HG03108 (cell line): ENCODE results near the gene ANKH.
A peak's percentile ranks its signal among the peaks of the same experiment; 100 is the strongest.
"Not testable (repeated sequence)": the region's sequence is repeated elsewhere in the genome, so short reads cannot be mapped to it uniquely, and the experiment has no call there.

ENCODE experiments used
- ATAC-seq: cut with Tn5 transposase; IDR thresholded peaks from one replicate; pipeline ENCODE4 v1.9.1; 2021; ENCODE audit warnings: moderate library complexity; ENCODE audit not compliant: unreplicated experiment

The ANKH gene

GRCh38 chr5:14884062-14884612, 12.6 kb upstream of the ANKH start:
- ATAC-seq: no peak

DNA sequence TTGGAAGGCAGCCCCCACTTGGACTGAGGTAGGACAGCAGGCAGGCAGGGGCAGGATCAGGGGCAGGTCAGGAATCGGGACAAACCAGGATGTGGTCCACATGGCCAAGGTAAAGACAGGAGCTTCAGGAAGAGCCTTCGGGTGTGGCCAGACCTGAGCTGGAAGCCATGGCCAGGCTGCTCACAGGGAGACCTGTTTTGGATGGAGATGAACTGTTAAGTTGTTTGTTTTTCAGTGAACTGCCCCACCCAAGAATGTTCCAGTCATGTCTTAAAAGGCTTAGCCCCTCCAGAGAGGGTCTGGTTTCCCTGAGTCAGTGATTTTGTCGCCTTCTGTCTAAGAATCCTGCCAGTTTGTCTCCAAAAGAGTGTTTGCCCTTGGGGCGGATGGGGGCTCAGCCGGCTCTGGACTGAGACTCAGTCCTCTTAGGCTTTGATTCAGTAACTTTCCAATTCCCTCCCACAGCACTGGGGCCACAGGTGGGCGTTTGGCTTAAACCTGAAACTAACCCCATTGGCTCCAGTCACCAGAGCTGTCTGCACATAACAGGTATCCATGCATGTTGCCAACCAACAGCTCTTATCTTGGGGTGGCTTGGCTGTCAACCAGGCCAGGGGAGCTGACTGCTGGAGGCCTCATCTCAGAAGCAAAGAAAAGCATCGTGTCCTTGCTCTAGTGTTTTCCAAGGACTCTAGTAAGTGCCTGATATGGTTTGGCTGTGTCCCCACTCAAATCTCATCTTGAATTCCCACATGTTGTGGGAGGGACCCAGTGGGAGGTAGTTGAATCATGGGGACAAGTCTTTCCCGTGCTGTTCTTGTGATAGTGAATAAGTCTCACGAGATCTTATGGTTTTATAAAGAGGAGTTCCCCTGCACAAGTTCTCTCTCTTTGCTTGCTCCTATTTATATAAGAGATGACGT, 11.3 kb upstream of the ANKH start:
- no peak for ATAC-seq

- no peak for ATAC-seq
Measured at GRCh38 chr5:14881826-14882225, 10.2 kb upstream of the ANKH start.

DNA sequence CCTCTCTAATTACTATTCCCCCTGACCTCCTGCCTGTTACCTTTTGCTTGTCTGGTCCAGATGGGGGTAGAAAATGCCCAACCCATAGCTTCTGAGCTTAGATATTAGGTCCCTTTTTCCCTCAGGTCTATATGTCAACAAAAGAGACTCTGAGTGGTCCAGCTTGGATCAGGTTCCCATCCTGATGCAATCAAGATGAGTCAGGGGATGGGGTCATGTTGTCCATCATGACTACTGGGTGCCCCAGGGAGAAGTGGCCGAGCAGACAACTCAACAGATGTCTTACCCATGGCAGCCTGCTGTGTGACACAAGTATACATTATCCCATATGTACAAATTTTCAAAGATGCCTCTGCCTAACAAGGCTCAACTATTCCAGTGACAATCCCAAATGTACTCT, 9.1 kb upstream of the ANKH start:
- no peak for ATAC-seq

- ATAC-seq: no peak
Measured at GRCh38 chr5:14879937-14880589, 8.5 kb upstream of the ANKH start.

DNA sequence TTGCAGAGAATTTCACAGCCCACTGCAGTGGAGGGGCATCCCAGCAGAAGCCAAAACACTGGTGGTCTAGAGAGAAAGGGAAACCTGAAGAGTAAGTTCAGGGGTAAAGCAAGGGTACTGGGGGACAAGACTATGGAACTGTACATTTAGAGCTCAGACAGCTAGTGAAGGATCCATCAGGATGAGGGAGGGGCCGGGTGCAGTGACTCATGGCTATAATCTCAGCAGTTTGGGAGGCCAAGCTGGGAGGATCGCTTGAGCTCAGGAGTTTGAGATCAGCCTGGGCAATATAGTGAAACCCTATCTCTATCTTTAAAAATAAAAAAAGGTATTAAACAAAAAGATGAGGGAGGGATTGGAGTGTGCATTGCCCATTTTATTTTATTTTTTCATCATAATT, 7.8 kb upstream of the ANKH start:
- no peak for ATAC-seq

DNA sequence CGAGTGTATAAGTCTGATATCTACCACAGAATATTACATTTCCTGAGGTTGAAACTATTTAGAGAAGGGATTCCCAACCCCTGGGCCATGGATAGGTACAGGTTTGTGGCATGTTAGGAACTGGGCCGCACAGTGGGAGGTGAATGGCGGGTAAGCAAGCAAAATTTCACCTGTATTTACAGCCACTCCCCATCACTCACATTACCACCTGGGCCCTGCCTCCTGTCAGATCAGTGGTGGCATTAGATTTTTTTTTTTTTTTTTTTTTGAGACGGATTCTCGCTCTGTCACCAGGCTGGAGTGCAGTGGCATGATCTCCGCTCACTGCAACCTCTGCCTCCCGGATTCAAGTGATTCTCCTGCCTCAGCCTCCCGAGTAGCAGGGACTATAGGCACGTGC, 6.6 kb upstream of the ANKH start:
- ATAC-seq: not testable (repeated sequence)

GRCh38 chr5:14876095-14876494, 4.5 kb upstream of the ANKH start:
- ATAC-seq: no peak

GRCh38 chr5:14873790-14874189, 2.2 kb upstream of the ANKH start:
- no peak for ATAC-seq

GRCh38 chr5:14873093-14873492, 1.5 kb upstream of the ANKH start:
- no peak for ATAC-seq

DNA sequence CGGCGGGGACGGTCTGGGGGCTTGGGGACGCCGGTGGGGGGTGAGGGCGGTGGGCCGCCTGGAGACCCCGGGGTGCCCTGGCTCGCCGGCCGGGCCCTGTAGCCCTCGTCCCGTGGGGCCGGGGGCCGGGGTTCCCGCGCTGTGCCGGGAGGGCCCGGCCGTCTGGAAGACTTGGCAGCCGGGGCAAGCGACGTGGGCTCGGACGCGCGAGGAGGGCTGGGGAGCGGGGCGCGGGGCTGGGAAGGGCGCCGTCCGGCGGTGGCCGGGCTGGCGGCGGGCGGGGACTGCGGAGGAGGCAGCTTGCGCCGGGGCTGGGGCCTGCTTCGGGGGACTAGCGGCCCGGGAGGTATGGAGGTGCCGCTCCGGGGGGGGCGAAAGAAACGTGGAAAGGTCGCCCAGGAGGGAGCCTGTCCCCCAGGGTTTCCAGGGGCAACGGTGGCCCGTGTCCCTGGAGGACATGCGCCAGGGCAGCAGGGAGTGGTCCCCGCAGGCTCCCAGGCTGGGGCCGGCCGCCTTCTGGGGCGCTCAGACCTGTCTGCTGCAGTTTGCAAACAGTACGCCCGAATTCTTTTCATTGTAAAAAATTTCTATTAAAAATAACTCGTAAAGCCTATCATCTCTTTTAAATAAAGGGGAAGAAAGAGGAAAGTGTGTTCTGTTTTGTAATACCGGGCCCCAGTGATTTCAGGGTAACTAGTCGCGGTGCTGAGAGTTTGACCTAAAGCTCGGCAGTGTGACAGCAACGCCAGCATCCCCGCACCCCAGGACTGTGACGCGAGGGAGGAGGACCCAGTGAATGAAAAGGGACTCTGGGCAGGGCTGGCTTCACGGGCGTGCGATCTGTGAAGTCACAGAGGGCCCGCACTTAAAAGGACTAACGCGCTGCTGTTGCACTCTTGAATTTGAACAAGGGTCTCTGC, 752 bp upstream of the ANKH start:
- ATAC-seq: peak; percentile 29

- no peak for ATAC-seq
Measured at GRCh38 chr5:14870337-14871213, 1.0 kb downstream of the ANKH start.

- no peak for ATAC-seq
Measured at GRCh38 chr5:14869668-14870164, 1.9 kb downstream of the ANKH start.

DNA sequence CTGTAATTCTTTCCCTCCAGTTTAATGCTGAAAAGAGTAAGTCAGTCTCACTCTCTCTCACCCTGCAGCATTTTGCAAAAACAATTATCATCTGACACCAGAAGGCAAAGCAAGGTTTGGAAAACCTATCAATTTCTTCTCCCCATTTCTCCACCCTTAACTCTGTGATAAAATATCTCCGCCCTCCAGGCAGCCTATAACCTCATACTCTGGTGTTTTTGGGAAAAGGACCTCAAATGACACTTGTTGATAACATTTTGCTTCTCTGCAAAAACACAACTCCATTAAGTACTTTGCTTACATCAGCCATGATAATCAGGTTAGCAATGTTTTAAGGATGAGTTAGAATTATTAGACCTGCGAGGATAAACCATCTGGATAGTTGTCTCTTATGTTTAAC, 2.3 kb downstream of the ANKH start:
- no peak for ATAC-seq

DNA sequence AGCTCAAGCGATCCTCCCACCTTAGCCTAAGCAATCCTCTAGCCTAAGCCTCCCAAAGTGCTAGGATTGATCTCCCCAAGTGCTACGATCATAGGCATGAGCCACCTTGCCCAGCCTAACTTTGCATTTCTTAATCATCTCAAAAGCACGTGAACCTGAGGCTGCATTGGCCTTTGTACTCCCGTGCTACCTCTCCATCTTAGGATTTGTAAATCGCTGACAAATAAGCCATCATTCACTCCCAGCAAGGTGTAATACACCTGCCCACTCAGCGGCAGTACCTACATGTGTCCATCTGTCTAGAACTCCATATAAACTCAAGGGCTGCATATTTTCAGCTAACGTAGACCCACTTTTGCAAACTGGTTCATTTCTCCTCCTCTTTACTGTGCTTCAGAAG, 2.8 kb downstream of the ANKH start:
- no peak for ATAC-seq

DNA sequence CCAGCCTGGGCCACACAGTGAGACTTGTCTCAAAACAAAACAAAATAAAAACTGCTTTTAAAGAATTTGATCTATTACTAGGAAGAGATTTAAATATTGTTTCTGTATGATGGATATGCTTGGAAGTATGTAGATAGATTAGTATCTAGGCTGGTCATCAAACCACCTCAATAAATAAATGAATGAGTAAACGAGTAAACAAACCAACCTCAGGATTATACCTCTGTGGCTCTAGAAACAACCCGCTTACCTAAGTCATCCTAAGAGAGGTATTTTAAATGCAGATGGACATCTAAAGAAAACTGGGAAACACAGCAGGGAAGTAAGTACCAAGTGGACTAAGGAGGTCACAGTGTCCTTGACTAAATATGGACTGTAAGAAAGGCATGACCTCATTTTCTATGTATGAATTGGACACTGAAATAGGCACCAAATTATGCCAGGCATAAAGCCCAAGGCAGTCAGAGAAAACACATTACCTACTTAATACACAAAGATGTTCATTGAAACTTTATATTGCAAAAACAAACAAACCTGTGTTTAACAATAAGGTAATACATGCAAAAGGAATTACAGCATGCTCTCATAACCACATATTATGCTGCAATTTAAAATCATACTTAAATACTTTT, 7.3 kb downstream of the ANKH start:
- no peak for ATAC-seq

DNA sequence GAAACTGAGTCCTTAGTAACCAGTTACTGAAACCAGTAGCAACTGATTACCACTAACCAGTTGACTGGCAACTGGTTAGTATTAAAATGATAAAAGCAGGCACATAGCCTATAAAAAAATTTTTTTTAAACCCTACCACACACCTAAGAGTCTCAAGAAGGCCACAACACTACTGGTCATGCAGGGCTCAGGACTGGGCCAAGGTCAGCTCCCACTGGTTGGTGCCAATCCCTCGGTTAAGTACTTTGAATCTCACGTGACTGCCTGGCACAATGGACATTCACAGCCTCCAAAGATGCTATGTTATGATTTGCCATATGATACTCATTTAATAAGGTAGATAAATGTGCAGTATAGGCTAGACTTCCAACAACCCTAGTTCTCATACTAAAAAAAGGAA, 8.5 kb downstream of the ANKH start:
- ATAC-seq: no peak

- no peak for ATAC-seq
Measured at GRCh38 chr5:14861123-14861765, 10.3 kb downstream of the ANKH start.

GRCh38 chr5:14859980-14860379, 11.6 kb downstream of the ANKH start:
- no peak for ATAC-seq
